SW480 (cell line): Measurements from ENCODE around the gene HPS3.
A peak's percentile ranks its signal among the peaks of the same experiment; 100 is the strongest.
"Not testable (repeated sequence)": the region's sequence is repeated elsewhere in the genome, so short reads cannot be mapped to it uniquely, and the experiment has no call there.

ENCODE experiments used
- DNase-seq: peaks from one replicate; pipeline ENCODE4 v3.0.0-alpha.2; 2016; ENCODE audit warnings: low spot score

HPS3 gene, protein sequence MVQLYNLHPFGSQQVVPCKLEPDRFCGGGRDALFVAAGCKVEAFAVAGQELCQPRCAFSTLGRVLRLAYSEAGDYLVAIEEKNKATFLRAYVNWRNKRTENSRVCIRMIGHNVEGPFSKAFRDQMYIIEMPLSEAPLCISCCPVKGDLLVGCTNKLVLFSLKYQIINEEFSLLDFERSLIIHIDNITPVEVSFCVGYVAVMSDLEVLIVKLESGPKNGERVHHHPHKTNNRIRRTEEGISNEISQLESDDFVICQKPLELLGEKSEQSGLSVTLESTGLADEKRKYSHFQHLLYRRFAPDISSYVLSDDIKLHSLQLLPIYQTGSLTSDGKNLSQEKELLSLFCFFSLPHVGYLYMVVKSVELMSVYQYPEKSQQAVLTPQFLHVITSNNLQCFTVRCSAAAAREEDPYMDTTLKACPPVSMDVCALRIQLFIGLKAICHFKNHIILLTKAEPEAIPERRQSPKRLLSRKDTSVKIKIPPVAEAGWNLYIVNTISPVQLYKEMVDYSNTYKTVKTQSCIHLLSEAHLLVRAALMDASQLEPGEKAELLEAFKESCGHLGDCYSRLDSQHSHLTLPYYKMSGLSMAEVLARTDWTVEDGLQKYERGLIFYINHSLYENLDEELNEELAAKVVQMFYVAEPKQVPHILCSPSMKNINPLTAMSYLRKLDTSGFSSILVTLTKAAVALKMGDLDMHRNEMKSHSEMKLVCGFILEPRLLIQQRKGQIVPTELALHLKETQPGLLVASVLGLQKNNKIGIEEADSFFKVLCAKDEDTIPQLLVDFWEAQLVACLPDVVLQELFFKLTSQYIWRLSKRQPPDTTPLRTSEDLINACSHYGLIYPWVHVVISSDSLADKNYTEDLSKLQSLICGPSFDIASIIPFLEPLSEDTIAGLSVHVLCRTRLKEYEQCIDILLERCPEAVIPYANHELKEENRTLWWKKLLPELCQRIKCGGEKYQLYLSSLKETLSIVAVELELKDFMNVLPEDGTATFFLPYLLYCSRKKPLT

DNA sequence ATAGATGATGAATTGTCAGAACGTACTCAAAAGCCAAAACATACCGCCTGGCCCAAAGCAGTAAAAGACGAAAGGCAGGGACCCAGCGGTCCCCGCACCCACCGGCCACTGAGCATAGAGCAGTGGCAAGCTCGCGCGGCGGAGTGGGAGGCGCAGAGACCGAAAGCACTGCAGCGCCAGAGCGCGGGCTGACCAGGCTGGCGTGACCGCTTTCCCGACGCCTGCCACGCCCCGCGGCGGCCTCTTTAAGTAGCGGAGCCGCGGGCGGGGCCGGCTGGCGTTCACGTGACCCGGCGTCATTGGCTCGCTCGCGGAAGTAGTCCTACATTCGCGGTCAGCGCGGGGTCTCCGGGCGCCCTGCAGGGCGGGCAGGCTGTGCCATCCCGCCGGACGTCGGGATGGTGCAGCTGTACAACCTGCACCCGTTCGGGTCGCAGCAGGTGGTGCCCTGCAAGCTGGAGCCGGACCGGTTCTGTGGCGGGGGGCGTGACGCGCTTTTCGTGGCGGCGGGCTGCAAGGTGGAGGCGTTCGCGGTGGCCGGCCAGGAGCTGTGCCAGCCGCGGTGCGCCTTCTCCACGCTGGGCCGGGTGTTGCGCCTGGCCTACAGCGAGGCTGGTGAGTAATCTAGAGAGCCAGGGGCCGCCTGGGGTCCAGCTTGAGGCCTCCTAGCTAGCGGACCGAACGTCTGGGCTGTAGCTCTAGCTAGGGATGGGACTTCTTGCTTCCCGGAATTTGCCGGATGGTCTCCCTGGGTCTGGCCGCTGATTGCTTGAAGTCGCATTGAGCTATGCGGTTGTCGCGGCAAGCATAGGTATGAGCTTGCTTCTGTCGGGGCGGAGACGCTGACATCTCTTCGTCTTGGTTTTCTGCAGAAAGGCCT is at the start of gene HPS3:
Gene HPS3, plus strand, starts transcription at position 313 of the 880 bp plus-strand sequence. Its CDS starts 86 bp downstream, at position 399.
- peak; percentile 91 for DNase-seq

DNA sequence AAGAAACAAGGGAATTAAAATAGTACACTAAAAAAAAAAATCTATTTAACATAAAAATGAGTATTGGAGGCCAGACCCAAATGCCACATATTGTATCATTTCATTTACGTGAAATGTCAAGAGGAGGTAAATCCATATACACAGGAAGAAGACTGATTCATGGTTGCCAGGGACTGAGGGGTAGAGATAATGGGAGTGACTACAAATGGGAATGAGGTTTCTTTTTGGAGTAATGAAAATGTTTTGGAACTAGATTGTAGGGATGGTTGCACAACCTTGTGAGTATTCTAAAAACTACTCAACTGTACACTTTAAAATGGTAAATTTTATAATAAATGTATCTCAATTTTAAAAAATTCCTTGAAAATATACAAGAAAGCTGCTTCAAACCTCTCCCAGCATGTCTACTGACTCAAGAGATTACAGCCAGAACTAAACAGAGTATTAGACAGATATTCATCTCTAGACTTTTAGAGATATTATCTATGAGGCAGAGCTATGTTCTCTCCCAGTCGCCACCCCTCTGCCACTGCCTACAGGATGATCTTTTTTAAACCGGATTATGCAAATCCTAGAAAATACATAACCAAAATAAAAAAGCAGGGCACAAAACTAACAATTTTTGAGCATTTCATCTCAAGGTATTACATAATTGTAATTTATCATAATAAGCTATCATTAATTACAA is 49.3 kb upstream of the HPS3 start:
- no peak for DNase-seq

DNA sequence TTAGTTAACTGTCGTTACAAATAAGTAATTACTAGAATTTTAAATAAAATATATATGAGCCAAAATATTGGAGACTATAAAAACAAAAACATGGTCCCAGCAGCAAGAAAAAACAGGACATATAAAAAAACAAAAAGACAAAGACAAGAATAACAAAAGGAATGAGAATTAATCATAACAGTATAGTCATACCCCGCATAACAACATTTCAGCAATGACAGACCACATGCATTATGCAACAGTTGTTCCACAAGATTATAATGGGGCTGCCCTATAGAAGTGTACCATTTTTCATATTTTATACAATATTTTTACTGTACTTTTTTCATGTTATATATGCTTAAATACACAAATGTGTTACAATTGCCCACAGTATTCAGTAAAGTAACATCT is 48.7 kb upstream of the HPS3 start:
- no peak for DNase-seq

DNA sequence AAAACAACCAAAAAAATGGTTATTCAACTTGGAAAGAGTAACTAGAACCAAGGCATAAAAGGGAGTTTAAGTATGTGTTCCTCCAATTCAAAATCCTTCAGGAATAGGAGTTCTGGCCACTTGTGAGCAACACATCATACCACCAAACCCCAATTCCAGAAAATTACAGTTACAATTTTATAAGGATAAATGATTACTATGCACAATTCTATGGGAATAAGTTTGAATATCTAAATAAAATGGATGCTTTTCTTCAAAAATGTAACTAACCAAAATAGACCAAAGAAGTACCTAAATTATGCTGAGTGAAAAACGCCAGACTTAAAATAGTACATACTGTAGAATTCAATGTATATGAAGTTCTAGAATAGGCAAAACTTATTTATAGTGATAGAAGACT is 47.7 kb upstream of the HPS3 start:
- no peak for DNase-seq

DNA sequence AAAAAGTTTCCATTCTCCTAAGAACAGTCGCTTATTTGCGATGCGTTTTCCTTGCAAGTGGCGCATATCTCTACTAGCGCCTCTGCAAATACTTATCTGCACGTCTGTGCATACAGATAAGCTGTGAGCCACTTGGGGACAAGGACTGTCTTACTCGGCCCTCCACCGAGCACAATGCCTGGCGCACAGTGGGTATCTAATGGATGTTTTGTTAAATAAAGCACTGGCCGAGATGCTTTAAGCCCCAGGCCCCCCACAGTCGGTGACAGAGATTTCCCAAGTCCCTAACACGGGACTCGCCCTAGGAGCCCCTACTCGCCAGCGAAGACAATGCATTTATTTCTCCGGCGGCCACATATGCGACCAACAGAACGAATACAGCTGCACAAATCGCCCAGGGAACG is 43.6 kb upstream of the HPS3 start:
- DNase-seq: no peak

DNA sequence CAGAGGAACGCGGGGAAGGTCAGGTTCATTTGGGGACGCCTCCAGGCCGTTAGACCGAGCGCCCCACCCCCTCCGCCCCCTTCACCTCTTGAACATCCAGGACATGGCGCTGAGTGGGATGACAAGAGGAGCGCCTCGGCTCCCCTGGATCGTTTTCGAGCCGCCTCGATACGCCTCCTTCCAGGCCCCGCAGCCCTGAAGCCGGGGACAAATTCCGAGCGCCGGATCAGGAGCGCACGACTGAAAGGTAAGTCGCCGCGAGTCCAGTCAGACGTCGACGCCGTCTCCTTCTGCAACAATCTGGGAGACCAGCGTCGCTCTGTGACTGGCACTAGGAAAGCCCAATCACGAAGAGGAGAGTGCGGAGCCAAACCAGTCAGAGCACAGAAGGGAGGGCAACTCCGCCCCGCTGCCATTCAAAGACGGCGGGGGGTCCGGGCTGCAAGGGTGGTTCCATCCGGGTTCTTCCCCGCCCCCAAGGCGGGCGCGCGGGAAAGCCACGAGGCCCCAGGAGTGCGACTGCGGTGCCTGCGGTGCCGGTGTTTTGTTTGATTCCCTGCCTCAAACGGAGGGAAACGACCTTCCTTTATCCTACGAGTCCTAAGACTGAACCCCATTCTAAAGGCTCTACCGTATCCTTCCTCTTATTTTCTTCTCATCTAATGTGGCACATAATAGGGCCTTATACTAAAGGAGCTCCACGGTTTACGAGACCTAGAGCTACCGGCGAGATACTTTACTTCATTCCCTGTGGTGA is 43.0 kb upstream of the HPS3 start, which contains the start of gene HLTF:
Gene HLTF, minus strand, starts transcription at position 302 of the 757 bp plus-strand sequence. Its CDS starts 197 bp downstream, at position 105.
- DNase-seq: no peak

DNA sequence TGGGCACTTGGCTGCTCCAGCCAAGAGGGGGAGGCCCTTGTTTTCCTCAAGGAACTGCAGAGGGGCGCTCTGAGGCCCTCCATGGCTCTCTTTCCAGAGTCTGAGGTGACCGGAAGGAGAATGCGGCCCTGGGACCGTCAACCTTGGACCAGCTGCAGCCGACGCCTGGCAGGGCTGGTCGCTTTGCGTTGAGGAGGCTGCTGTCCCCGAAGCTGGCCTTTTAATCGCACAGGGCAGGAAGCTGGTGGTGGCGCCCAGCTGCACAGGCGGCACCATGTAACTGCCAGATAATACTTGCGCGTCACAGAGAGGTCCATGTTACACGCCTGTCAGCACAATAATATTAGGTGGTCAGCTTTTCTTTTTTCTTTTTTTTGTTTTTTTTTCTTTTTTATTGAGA is 42.2 kb upstream of the HPS3 start:
- no peak for DNase-seq

DNA sequence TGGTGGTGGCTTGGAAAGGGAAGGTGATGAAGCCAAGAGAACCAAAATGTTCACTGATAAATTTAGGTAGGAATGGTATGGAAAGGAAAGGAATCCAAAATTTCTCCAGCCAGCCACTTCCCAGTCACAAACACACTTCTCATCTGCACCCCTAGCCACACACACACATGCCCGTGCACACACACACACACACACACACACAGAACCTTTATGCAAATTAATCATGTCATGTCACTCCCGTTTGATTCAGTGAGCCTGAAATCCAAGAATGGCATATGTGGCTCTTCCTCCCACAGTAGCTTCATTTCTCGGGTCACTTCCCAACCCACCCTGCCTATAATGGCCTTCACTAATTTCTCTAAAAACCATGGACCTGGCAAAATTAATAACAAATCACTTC is 40.0 kb upstream of the HPS3 start:
- DNase-seq: no peak

DNA sequence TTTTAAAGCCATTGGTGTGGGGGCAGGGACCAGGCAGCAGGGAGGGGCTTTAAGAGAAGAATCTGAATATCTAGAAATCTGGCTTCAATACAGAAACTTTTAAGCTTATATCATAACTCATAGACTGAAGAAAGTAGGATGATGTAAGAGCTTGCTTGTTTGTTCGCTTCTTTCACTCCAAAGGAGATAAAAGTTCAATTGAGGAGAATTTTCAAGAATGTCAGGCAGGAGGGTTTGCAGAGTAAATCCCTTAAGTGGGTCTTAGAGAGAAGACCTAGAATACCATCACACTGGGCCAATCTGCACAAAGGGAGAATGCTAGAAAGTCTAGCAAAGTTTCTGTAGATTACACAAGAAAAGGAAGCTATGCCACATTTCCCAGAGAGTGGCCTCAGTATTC is 39.0 kb upstream of the HPS3 start:
- DNase-seq: no peak

DNA sequence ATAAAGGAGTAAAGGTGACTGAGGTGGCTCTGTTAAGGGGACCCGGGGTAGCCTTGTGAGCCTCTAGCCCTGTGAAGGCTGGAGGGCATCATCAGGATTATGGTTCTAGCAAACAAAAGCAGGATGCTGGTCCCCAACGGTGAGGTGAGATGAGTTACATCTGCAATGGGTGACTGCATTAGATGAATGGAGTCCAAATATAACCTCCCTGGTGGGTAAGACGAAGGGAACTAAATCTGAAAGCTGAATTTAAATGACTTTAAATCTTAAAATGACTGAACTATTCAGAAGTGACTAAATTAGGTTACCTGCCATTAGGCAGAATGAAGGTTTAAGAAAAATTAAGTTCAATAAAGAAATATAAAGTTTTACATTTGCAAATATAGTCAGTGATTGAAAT is 38.5 kb upstream of the HPS3 start:
- no peak for DNase-seq

DNA sequence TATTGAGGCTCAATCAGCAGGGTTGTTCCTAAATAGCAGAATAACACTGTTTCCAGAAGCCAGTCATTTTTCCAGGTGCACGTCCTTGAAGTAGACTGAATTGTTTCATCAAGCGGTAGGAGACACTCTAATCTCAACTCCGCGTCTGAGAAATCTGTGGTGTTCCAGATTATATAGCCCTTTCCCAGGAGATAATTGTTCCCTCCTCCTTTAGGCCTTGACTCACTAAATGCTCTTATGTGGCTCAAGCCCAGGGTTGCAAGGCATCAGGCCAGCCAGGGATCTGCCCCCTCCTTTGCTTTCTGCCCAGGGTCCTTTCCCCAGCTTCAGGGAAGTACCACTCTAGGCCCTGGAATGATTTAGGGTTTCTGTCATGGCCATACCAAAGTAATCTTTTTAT is 37.5 kb upstream of the HPS3 start:
- DNase-seq: no peak

DNA sequence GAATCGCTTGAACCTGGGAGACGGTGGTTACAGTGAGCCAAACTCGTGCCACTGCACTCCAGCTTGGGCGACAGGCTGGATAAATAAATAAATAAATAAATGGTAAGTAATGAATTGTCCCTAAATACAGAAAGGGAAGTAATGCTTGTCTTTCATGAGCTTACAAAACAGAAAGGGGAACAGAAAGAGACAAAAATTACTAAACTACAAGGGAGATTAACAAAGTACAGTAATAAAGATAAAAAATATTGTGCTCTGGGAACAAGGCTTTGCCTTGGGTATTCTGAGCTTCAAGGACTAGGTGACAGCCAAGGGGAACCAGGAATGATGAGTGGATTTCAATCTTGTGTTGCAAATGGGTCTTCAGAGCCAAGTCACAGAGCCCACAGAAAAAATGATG is 34.0 kb upstream of the HPS3 start:
- no peak for DNase-seq

DNA sequence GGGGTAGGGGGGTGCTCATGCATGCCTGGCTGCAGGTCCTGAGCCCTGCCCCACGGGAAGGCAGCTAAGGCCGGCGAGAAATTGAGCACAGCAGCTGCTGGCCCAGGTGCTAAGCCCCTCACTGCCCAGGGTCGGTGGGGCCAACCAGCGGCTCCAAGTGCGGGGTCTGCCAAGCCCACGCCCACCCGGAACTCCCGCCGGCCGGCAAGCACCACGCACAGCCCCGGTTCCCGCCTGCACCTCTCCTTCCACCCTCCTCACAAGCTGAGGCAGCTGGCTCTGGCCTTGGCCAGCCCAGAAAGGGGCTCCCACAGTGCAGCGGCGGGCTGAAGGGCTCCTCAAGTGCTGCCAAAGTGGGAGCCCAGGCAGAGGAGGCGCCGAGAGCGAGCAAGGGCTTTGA is 31.5 kb upstream of the HPS3 start:
- DNase-seq: not testable (repeated sequence)

DNA sequence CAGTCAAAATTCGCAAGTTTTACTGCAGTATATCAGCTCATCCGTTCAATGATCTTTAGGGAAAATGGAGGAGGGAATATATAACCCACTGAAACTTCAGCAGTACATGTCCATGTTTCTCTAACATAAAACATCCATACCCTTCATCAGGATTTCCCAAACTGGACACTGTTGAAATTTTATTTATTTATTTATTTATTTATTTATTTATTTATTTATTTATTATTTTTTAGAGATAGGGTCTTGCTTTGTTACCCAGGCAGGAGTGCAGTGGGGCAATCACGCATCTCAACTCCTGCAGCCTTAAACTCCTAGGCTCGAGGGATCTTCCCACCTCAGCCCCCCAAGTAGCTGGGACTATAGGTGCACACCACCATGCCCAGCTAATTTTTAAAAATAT is 28.3 kb upstream of the HPS3 start:
- DNase-seq: no peak

DNA sequence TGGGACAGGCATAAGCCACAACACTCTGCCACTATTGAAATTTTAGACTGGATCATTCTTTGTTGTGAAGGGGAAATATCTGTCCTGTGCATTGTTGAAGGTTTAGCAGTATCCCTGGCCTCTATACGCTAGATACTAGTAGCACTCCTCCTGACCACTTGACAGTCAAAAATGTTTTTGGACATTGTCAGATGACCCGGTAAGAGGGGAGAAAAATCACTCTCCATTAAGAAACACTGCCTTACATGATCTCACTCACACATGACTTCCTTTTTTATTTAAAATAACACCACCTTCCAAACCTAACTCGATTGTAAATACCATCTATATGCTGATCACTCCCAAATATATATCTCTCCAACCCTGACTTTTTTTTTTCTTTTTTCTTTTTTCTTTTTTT is 27.8 kb upstream of the HPS3 start:
- DNase-seq: no peak

DNA sequence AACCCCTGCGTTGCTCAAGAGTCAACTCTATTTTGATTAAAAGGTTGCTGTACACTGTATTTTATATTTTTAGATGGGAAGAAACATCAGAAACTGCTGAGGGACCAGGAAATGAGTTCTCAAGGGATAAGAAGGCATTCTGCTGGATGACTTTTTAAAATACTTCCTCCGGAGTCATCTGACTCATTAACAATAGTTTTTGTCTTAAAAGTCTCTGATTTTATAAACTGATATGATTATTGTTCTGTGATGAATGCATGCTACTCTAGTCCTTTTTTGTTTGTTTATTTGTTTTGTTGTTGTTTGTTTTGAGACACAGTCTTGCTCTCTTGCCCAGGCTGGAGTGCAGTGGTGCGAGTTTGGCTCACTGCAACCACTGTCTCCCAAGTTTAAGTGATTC is 25.0 kb upstream of the HPS3 start:
- no peak for DNase-seq

DNA sequence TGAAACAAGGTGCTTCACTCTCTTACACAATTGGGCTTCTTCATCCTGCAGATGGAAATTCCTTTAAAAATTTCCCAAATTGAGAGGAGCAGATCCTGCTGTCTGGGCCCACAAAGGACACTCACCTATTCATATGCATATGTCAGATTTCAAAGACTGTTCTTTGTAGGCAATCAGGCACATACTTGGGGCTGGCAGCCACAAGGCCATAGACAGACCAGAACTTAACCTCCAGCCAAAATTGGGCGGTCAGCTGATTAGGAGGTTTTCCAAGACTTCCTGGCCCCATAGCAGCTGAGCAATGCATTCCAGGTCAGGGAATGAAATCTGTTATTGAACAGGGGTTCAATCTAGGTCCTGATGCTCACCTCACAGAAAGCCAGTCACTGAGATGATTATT is 15.0 kb upstream of the HPS3 start:
- no peak for DNase-seq

DNA sequence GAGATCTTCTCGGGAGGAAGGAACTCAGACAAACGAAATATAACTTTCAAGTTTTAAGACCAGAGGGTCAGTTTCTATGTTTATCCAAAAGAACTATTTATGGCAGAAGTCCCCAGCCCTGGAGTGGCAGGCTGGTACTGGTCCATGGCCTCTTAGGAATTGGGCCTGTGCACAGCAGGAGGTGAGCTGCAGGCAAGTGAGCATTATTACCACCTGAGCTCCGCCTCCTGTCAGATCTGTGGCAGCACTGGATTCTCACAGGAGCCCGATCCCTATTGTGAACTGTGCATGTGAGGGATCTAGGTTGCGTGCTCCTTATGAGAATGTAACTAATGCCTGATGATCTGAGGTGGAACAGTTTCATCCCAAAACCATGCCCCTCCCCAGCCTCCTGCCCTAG is 14.3 kb upstream of the HPS3 start:
- DNase-seq: no peak

DNA sequence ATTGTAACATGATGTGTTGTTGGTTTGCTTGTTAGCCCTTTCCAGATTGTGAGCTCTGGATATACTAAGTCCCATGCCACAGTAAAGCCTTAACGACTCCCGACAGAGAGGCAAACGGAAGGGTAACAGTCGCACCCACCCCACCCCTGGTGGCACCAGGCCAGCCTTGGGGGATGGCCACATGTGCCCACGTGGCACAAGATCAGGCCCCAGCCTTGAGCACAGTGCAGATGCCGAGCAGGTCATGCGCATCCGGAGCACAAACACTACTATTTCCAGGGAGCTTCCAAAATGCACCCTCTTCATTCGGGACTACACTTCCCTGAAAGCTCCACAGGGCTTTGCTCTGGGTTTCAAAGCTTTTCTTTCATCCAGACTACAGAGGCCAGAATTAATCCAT is 10.7 kb upstream of the HPS3 start:
- DNase-seq: no peak

DNA sequence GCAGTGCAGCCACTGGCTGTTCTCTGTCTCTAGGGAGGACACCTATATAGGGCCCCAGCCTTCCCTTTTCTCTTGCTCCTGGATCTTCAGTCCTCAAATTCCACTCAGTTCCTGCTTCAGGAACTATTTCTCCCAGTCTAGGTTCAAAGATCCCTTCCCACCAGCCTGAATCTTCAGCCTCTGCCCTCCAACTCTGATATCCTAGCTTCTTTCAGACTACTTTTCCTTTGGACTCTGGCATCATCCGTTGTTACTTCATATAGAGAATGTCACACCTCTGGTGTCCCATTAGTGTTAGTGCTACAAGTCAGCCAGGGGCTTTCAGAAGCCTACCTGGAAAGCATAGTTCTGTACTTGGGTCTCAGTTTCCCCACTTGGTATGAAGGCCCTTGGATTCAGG is 10.0 kb upstream of the HPS3 start:
- no peak for DNase-seq
